IPS DF 6.9 (cell line): ENCODE measurements around the gene SLC7A14.

ENCODE experiments used
- DNase-seq: peaks from one replicate; pipeline ENCODE4 v3.0.0-alpha.2; 2013; ENCODE audit warnings: low read depth, low spot score
- H3K27ac ChIP-seq: one replicate; pipeline ENCODE4 v1.5.1; 2013; ENCODE audit warnings: low read length, control low read depth
- H3K27me3 ChIP-seq: 2 replicates; pipeline ENCODE4 v1.6.1; 2013; ENCODE audit warnings: mild to moderate bottlenecking, low read length; ENCODE audit not compliant: control insufficient read depth, insufficient read depth
- H3K36me3 ChIP-seq: 2 replicates; pipeline ENCODE4 v1.6.1; 2013; ENCODE audit warnings: low read length; ENCODE audit not compliant: control insufficient read depth, insufficient read depth
- H3K4me1 ChIP-seq: 2 replicates; pipeline ENCODE4 v1.6.1; 2013; ENCODE audit warnings: low read length; ENCODE audit not compliant: control insufficient read depth, insufficient read depth
- H3K4me3 ChIP-seq: 2 replicates; pipeline ENCODE4 v1.5.1; 2013; ENCODE audit warnings: mild to moderate bottlenecking, low read length
- H3K9me3 ChIP-seq: 2 replicates; pipeline ENCODE4 v1.6.1; 2013; ENCODE audit warnings: low read length, inconsistent platforms; ENCODE audit not compliant: control insufficient read depth, insufficient read depth
- WGBS: extraction: QIAGEN DNeasy Blood & Tissue Kit; methylation state at CpG from one replicate; pipeline ENCODE4 v1.1.7; 2013; ENCODE audit warnings: mixed read lengths, missing lambda C conversion rate; ENCODE audit not compliant: insufficient read length, insufficient coverage; 5-methylcytosine and 5-hydroxymethylcytosine counted together

SLC7A14 gene

GRCh38 chr3:170585937-170586310 lies at the start of gene SLC7A14:
Gene SLC7A14 (minus strand): TSS chr3:170586075. CDS start chr3:170526936, 59,139 bp downstream.
- Histone ChIP-seq H3K9me3 (no peaks in the 10 kb centered on the region), H3K27me3 (no peaks in the 10 kb centered on the region; the same call in 1 of the 2 replicates), H3K4me3 (peak within 1 kb of the TSS; percentile 42; the same call in 1 of the 2 replicates), H3K4me1 (peaks cover 2% of the 10 kb centered on the region; the same call in 1 of the 2 replicates), H3K27ac (no peak within 1 kb of the TSS), H3K36me3 (no peaks in the 10 kb centered on the region)
- no CpG with 5 or more reads among the region's 12 CpGs for WGBS
- no peak for DNase-seq

GRCh38 chr3:170635385-170635735 lies 49.5 kb upstream of the SLC7A14 start:
- H3K27ac ChIP-seq: no peak overlapping the region
- H3K4me3 ChIP-seq: no peak overlapping the region
- H3K36me3 ChIP-seq: no peaks in the 10 kb centered on the region
- H3K4me1 ChIP-seq: no peaks in the 10 kb centered on the region
- no CpG with 5 or more reads among the region's 2 CpGs for WGBS
- no peaks in the 10 kb centered on the region for H3K9me3 ChIP-seq
- DNase-seq: no peak
- no peaks in the 10 kb centered on the region for H3K27me3 ChIP-seq

GRCh38 chr3:170634663-170635384 lies 48.9 kb upstream of the SLC7A14 start:
- Histone ChIP-seq H3K9me3 (no peaks in the 10 kb centered on the region), H3K27me3 (no peaks in the 10 kb centered on the region), H3K36me3 (no peaks in the 10 kb centered on the region), H3K4me3 (no peak overlapping the region), H3K4me1 (no peaks in the 10 kb centered on the region), H3K27ac (no peak overlapping the region)
- no peak for DNase-seq
- WGBS: no CpG with 5 or more reads among the region's 3 CpGs

DNA sequence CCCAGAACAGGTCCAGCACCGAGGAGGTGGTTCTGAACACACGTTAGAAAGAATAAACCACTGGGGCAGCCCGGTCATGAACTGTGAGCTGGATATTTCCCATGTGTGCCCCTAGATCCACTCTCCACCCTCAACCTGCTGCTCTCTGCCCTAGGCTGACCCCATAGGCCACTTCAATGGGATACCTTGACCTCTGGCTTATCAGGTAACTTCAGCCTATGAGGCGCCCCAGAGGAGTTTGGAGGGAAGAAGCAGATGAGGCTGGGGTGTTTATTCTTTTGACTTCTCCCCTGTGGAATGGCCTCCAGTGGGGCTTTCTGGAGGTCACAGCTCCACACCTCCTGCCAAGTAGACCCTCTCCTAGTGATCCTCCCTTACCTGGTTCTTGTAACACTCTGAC lies 47.7 kb upstream of the SLC7A14 start:
- H3K9me3 ChIP-seq: no peaks in the 10 kb centered on the region
- H3K27me3 ChIP-seq: no peaks in the 10 kb centered on the region
- no peaks in the 10 kb centered on the region for H3K4me1 ChIP-seq
- no peaks in the 10 kb centered on the region for H3K36me3 ChIP-seq
- no peak overlapping the region for H3K4me3 ChIP-seq
- DNase-seq: no peak
- no peak overlapping the region for H3K27ac ChIP-seq
- no CpG with 5 or more reads among the region's 4 CpGs for WGBS

DNA sequence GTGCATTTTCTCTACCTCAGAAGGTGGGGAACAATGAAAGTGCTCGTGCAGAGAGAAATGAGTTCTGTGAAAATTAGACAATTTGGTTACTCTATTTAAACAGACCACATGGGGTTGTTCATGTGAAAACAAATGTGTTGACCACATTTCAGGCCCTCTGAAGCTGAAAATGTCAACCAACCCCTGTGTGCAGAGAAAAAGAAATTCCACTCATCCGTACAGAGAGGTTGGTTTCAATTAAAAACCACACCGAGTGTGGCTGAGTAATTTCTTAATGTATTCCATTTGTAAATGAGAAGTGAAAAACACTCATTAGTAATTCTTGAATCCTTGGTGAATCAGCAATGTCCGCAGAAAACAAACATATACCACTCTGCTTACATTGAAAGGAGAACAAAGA lies 46.9 kb upstream of the SLC7A14 start:
- H3K9me3 ChIP-seq: no peaks in the 10 kb centered on the region
- H3K36me3 ChIP-seq: no peaks in the 10 kb centered on the region
- DNase-seq: no peak
- H3K4me3 ChIP-seq: no peak overlapping the region
- H3K4me1 ChIP-seq: no peaks in the 10 kb centered on the region
- WGBS: no CpG with 5 or more reads among the region's 4 CpGs
- H3K27ac ChIP-seq: no peak overlapping the region
- H3K27me3 ChIP-seq: no peaks in the 10 kb centered on the region

DNA sequence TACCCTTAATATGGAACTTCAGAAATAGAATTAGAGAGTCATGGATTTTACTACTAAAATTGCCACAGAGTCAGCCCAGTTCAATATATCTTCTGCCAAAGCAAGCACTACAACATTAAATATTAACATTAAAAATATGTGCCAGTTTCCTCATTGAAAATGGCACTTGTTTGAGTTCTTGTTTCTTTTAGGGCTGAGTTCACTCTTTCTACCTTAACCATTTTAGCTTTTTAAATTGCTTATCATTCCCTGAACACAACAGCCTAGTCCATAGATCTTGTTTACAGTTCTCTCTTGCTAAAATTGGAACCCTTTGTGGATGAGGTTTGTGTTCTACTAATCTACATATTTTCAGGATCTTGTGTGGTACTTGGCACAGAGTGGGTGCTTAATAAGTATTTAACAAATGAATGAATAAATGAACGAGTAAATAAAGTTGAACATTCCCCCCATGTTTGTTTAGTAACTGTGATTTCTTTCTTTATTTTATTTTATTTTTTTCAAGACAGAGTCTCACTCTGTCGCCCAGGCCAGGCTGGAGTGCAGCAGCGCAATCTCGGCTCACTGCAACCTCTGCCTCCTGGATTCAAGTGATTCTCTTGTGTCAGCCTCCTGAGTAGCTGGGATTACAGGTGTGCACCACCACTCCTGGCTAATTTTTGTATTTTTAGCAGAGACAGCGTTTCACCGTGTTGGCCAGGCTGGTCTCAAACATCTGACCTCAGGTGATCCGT lies 46.0 kb upstream of the SLC7A14 start:
- no peaks in the 10 kb centered on the region for H3K9me3 ChIP-seq
- H3K27ac ChIP-seq: no peak overlapping the region
- H3K4me3 ChIP-seq: no peak overlapping the region
- H3K36me3 ChIP-seq: no peaks in the 10 kb centered on the region
- no peaks in the 10 kb centered on the region for H3K4me1 ChIP-seq
- no peaks in the 10 kb centered on the region for H3K27me3 ChIP-seq
- no peak for DNase-seq
- WGBS: no CpG with 5 or more reads among the region's 7 CpGs

GRCh38 chr3:170623524-170623923 lies 37.6 kb upstream of the SLC7A14 start:
- H3K9me3 ChIP-seq: no peaks in the 10 kb centered on the region
- H3K36me3 ChIP-seq: no peaks in the 10 kb centered on the region
- H3K4me3 ChIP-seq: no peak overlapping the region
- DNase-seq: no peak
- WGBS: no CpG with 5 or more reads among the region's 1 CpG
- no peaks in the 10 kb centered on the region for H3K4me1 ChIP-seq
- no peaks in the 10 kb centered on the region for H3K27me3 ChIP-seq
- H3K27ac ChIP-seq: no peak overlapping the region

- Histone ChIP-seq H3K27ac (no peak overlapping the region), H3K4me3 (no peak overlapping the region), H3K36me3 (no peaks in the 10 kb centered on the region), H3K9me3 (no peaks in the 10 kb centered on the region), H3K4me1 (no peaks in the 10 kb centered on the region), H3K27me3 (no peaks in the 10 kb centered on the region)
- DNase-seq: no peak
- WGBS: no CpG with 5 or more reads among the region's 5 CpGs
Observed at GRCh38 chr3:170622369-170623159, 36.7 kb upstream of the SLC7A14 start.

GRCh38 chr3:170621256-170621655 lies 35.4 kb upstream of the SLC7A14 start:
- H3K36me3 ChIP-seq: no peaks in the 10 kb centered on the region
- H3K27me3 ChIP-seq: no peaks in the 10 kb centered on the region
- no peak overlapping the region for H3K4me3 ChIP-seq
- no CpG with 5 or more reads among the region's 5 CpGs for WGBS
- H3K9me3 ChIP-seq: no peaks in the 10 kb centered on the region
- H3K27ac ChIP-seq: no peak overlapping the region
- DNase-seq: no peak
- H3K4me1 ChIP-seq: no peaks in the 10 kb centered on the region

GRCh38 chr3:170614214-170614966 lies 28.5 kb upstream of the SLC7A14 start:
- Histone ChIP-seq H3K27me3 (no peaks in the 10 kb centered on the region), H3K27ac (no peak overlapping the region)
- WGBS: no CpG with 5 or more reads among the region's 5 CpGs

More at GRCh38 chr3:170614214-170614966, 28.5 kb upstream of the SLC7A14 start:
- Histone ChIP-seq H3K9me3 (no peaks in the 10 kb centered on the region), H3K36me3 (no peaks in the 10 kb centered on the region), H3K4me3 (no peak overlapping the region), H3K4me1 (no peaks in the 10 kb centered on the region)
- no peak for DNase-seq
